Progenitor cell of endocrine pancreas (in vitro differentiated cells): Measurements from ENCODE around the gene TVP23C. TPM values are rescaled to one million over a fixed set of nuclear protein-coding genes. Genes with fewer than 3 reads are reported as not detected.

Experiments used
- DNase-seq: peaks from one replicate; pipeline ENCODE4 v3.0.0; 2021; ENCODE audit warnings: low spot score; ENCODE audit not compliant: unreplicated experiment
- H3K27ac Mint-ChIP-seq: 2 replicates; pipeline ENCODE4 v1.8.0; 2021; ENCODE audit warnings: mild to moderate bottlenecking, moderate library complexity, mixed read lengths
- H3K27me3 Mint-ChIP-seq: 2 replicates; pipeline ENCODE4 v1.8.0; 2021; ENCODE audit warnings: mixed read lengths
- H3K36me3 Mint-ChIP-seq: 2 replicates; pipeline ENCODE4 v1.8.0; 2022; ENCODE audit warnings: mixed read lengths; ENCODE audit not compliant: insufficient read depth
- H3K4me1 Mint-ChIP-seq: 2 replicates; pipeline ENCODE4 v1.8.0; 2021; ENCODE audit warnings: low read depth, mixed read lengths
- H3K4me3 Mint-ChIP-seq: 2 replicates; pipeline ENCODE4 v1.8.0; 2021; ENCODE audit warnings: low read depth, mild to moderate bottlenecking, moderate library complexity, mixed read lengths
- H3K9me3 Mint-ChIP-seq: 2 replicates; pipeline ENCODE4 v1.8.0; 2021; ENCODE audit warnings: low read depth, mixed read lengths
- total RNA-seq: library from RNA; stranded (reverse); gene quantifications from 2 replicates; pipeline ENCODE4 v1.2.1, GENCODE V29; 2021
- TF ChIP-seq, protein P1 (sequence below): fragments of 200-600 bp; sonication (generic); IDR thresholded peaks from one replicate; pipeline ENCODE4 v1.5.0; 2021; ENCODE audit warnings: antibody characterized with exemption, mild to moderate bottlenecking; ENCODE audit not compliant: unreplicated experiment

Gene TVP23C
- total RNA-seq, 1 donor from 2014 or later = 41.7 TPM

DNA sequence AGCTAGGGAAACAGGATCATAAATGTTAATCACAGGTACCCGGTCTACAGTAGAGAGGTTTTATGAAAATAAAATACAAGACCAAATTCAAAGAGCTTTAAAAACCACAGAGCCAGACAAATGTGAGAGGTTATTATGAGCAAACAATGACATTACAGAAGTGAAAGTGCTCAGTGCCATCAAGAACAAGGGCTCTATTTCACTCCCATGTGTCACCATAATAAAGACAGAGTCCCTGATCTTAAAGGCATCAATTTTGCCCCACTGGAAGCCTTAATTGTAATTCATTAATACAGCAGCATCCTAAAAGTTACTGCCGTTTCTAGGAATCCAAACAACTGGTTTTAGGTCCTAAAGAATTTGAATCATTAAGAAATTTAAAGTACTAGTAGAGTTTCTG, 52.1 kb downstream of the TVP23C start:
- Mint-ChIP-seq H3K36me3 (peaks cover 30% of the 10 kb centered on the region), H3K27me3 (no peaks in the 10 kb centered on the region), H3K27ac (no peak overlapping the region), H3K4me1 (peaks cover 12% of the 10 kb centered on the region), H3K9me3 (no peaks in the 10 kb centered on the region), H3K4me3 (no peak overlapping the region)
- TF ChIP-seq, protein P1, sequence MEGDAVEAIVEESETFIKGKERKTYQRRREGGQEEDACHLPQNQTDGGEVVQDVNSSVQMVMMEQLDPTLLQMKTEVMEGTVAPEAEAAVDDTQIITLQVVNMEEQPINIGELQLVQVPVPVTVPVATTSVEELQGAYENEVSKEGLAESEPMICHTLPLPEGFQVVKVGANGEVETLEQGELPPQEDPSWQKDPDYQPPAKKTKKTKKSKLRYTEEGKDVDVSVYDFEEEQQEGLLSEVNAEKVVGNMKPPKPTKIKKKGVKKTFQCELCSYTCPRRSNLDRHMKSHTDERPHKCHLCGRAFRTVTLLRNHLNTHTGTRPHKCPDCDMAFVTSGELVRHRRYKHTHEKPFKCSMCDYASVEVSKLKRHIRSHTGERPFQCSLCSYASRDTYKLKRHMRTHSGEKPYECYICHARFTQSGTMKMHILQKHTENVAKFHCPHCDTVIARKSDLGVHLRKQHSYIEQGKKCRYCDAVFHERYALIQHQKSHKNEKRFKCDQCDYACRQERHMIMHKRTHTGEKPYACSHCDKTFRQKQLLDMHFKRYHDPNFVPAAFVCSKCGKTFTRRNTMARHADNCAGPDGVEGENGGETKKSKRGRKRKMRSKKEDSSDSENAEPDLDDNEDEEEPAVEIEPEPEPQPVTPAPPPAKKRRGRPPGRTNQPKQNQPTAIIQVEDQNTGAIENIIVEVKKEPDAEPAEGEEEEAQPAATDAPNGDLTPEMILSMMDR = no peak
- no peak for DNase-seq

DNA sequence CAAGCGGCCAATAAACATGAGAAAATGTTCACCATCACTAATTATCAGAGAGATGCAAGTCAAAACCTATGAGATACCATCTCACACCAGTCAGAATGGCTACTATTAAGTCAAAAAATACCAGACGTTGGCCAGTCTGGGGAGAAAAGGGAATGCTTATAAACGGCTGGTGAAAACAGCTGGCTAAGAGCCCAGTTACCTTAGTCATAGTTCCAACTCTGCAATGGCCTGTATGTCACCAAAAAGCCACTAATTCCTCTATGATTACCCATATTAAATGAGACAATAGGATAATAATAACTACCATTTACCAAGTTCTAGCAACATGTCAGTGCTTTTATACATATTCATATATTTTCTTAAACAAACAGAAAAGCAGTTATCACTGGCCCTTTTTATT, 52.9 kb downstream of the TVP23C start:
- no peaks in the 10 kb centered on the region for H3K27me3 Mint-ChIP-seq
- H3K27ac Mint-ChIP-seq = no peak overlapping the region
- TF ChIP-seq, protein P1 = no peak

DNA sequence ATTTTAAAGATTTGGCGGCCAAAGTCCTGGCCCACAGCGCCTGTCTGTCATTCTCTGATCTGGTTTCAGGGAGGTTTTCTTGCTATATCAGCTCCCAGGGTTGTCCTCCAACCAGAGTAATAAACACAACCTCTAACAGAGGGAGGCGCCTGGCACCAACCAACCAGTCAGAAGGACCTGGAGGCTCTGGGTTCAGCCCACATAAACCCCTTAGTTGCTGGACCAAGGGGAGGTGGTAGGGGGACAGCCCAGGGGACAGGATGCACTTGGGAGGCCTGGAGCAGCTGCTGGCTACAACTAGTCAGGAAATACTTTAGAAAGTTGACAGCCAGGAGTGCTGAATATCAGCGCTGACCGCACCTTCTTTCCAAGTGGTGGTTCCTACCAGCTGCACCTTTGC, 54.2 kb downstream of the TVP23C start:
- DNase-seq = no peak
- TF ChIP-seq, protein P1 = no peak
- H3K27ac Mint-ChIP-seq = no peak overlapping the region
- H3K27me3 Mint-ChIP-seq = no peaks in the 10 kb centered on the region
- H3K36me3 Mint-ChIP-seq = peaks cover 24% of the 10 kb centered on the region
- H3K9me3 Mint-ChIP-seq = no peaks in the 10 kb centered on the region
- no peak overlapping the region for H3K4me3 Mint-ChIP-seq
- peaks cover 5% of the 10 kb centered on the region for H3K4me1 Mint-ChIP-seq

More for the DNA sequence above, 52.9 kb downstream of the TVP23C start:
- no peak overlapping the region for H3K4me3 Mint-ChIP-seq
- H3K4me1 Mint-ChIP-seq = peaks cover 12% of the 10 kb centered on the region
- no peaks in the 10 kb centered on the region for H3K9me3 Mint-ChIP-seq
- DNase-seq = no peak
- H3K36me3 Mint-ChIP-seq = peaks cover 23% of the 10 kb centered on the region

DNA sequence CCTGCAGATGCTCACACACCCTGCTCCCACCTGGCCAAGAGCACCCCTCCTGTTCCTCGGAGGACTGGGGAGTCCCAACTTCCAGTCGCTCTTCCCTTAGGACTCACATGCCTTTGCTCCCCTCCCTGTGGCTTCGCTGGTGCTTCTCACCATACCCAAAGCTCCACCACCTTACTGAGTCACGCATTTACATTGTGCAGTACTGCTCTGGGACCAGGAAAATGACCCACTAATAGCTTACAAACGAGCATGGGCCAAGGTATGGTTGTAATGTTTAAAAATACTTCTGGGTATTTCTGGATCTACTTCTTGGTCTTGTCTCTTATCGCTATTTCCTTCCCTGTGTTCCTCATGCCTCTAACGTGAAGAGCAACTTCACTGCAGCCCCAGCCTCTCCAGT, 54.8 kb downstream of the TVP23C start:
- no peak overlapping the region for H3K27ac Mint-ChIP-seq
- no peaks in the 10 kb centered on the region for H3K27me3 Mint-ChIP-seq
- H3K4me3 Mint-ChIP-seq = no peak overlapping the region
- H3K9me3 Mint-ChIP-seq = no peaks in the 10 kb centered on the region
- TF ChIP-seq, protein P1 = no peak
- no peak for DNase-seq
- no peaks in the 10 kb centered on the region for H3K4me1 Mint-ChIP-seq
- peaks cover 25% of the 10 kb centered on the region for H3K36me3 Mint-ChIP-seq

DNA sequence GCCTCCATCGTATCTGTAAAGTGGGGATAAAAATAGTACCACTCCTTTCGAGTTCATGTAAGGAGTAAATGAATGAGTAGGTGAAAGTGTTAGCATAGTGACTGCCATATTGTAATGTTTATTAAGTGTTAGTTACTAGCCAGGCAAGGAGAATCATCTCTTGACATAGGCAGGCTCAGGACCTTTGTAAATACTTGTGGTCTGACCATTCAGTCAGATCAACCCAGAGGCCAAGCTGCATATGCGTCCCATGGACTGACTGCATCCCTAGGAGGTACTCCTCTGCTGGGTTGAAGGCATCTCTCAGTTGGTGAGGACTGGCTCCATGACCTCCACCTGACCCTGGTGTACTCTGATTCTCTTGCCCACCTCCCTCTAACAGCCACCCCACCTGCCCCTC, 55.4 kb downstream of the TVP23C start:
- DNase-seq = no peak
- no peaks in the 10 kb centered on the region for H3K4me1 Mint-ChIP-seq
- H3K9me3 Mint-ChIP-seq = no peaks in the 10 kb centered on the region
- H3K27ac Mint-ChIP-seq = no peak overlapping the region
- TF ChIP-seq, protein P1 = no peak
- no peak overlapping the region for H3K4me3 Mint-ChIP-seq
- no peaks in the 10 kb centered on the region for H3K27me3 Mint-ChIP-seq
- H3K36me3 Mint-ChIP-seq = peaks cover 25% of the 10 kb centered on the region
